H9 (cell line): ENCODE data around the gene MICALL2. TPM values are rescaled to one million over a fixed set of nuclear protein-coding genes. Genes with fewer than 3 reads are reported as not detected.

Source experiments
- DNase-seq: peaks from one replicate; pipeline ENCODE4 v3.0.0-alpha.2; 2017
- H2AFZ ChIP-seq: one replicate; pipeline ENCODE4 v1.6.1; 2013; ENCODE audit warnings: mild to moderate bottlenecking, low read length, control low read depth, moderate library complexity
- H2AK5ac ChIP-seq: 2 replicates; pipeline ENCODE4 v1.6.1; 2013; ENCODE audit warnings: low read length, control low read depth, mixed read lengths; ENCODE audit not compliant: insufficient read length
- H2BK120ac ChIP-seq: one replicate; pipeline ENCODE4 v1.6.1; 2013; ENCODE audit warnings: low read depth, mild to moderate bottlenecking, low read length, control low read depth, inconsistent platforms; ENCODE audit not compliant: poor library complexity, severe bottlenecking
- H2BK12ac ChIP-seq: 2 replicates; pipeline ENCODE4 v1.6.1; 2013; ENCODE audit warnings: low read length, control low read depth, mixed read lengths, low read depth; ENCODE audit not compliant: insufficient read length
- H2BK15ac ChIP-seq: 2 replicates; pipeline ENCODE4 v1.6.1; 2013; ENCODE audit warnings: low read depth, low read length, control low read depth
- H2BK20ac ChIP-seq: one replicate; pipeline ENCODE4 v1.6.1; 2013; ENCODE audit warnings: low read depth, mild to moderate bottlenecking, low read length, control low read depth, inconsistent platforms; ENCODE audit not compliant: poor library complexity, severe bottlenecking
- H2BK5ac ChIP-seq: 2 replicates; pipeline ENCODE4 v1.6.1; 2013; ENCODE audit warnings: low read length, control low read depth, mixed read lengths; ENCODE audit not compliant: insufficient read length
- H3K14ac ChIP-seq: 2 replicates; pipeline ENCODE4 v1.6.1; 2013; ENCODE audit warnings: low read length, control low read depth; ENCODE audit not compliant: insufficient read depth
- H3K18ac ChIP-seq: 2 replicates; pipeline ENCODE4 v1.6.1; 2013; ENCODE audit warnings: low read depth, mild to moderate bottlenecking, mixed read lengths, low read length, control low read depth; ENCODE audit not compliant: insufficient read length
- H3K23ac ChIP-seq: 2 replicates; pipeline ENCODE4 v1.6.1; 2013; ENCODE audit warnings: low read length, control low read depth, mixed read lengths, low read depth; ENCODE audit not compliant: insufficient read length
- H3K23me2 ChIP-seq: 2 replicates; pipeline ENCODE4 v1.6.1; 2013; ENCODE audit warnings: low read depth, mild to moderate bottlenecking, mixed read lengths, low read length, control low read depth; ENCODE audit not compliant: insufficient read length, poor library complexity, severe bottlenecking
- H3K27ac ChIP-seq: 2 replicates; pipeline ENCODE4 v1.5.1; 2013; ENCODE audit warnings: low read length, control low read depth, mixed read lengths, low read depth; ENCODE audit not compliant: insufficient read length
- H3K27me3 ChIP-seq: 2 replicates; pipeline ENCODE4 v1.6.1; 2013; ENCODE audit warnings: low read length, control low read depth, inconsistent platforms; ENCODE audit not compliant: insufficient read depth
- H3K4ac ChIP-seq: 2 replicates; pipeline ENCODE4 v1.6.1; 2013; ENCODE audit warnings: low read depth, mild to moderate bottlenecking, control low read depth, inconsistent platforms, low read length, moderate library complexity
- H3K4me1 ChIP-seq: 2 replicates; pipeline ENCODE4 v1.6.1; 2013; ENCODE audit warnings: low read length, control low read depth, inconsistent platforms; ENCODE audit not compliant: insufficient read depth
- H3K4me2 ChIP-seq: 2 replicates; pipeline ENCODE4 v1.6.1; 2013; ENCODE audit warnings: low read length, control low read depth, mixed read lengths; ENCODE audit not compliant: insufficient read length, insufficient read depth
- H3K56ac ChIP-seq: 2 replicates; pipeline ENCODE4 v1.6.1; 2013; ENCODE audit warnings: low read depth, mild to moderate bottlenecking, mixed read lengths, low read length, control low read depth; ENCODE audit not compliant: insufficient read length
- H3K79me1 ChIP-seq: 2 replicates; pipeline ENCODE4 v1.6.1; 2013; ENCODE audit warnings: low read depth, mild to moderate bottlenecking, moderate library complexity, low read length, control low read depth, inconsistent platforms; ENCODE audit not compliant: insufficient read depth, poor library complexity, severe bottlenecking
- H3K79me2 ChIP-seq: 2 replicates; pipeline ENCODE4 v1.6.1; 2013; ENCODE audit warnings: low read length, control low read depth, inconsistent platforms; ENCODE audit not compliant: insufficient read depth
- H3K9ac ChIP-seq: 2 replicates; pipeline ENCODE4 v1.6.1; 2013; ENCODE audit warnings: low read length, control low read depth, mixed read lengths; ENCODE audit not compliant: insufficient read length; ENCODE audit errors: extremely low read depth
- H3K9me3 ChIP-seq: one replicate; pipeline ENCODE4 v1.6.1; 2013; ENCODE audit warnings: low read depth, low read length, inconsistent platforms; ENCODE audit not compliant: control insufficient read depth
- H3T11ph ChIP-seq: one replicate; pipeline ENCODE4 v1.6.1; 2013; ENCODE audit warnings: mild to moderate bottlenecking, low read length, control low read depth, inconsistent platforms
- H4K20me1 ChIP-seq: one replicate; pipeline ENCODE4 v1.6.1; 2013; ENCODE audit not compliant: control insufficient read depth, insufficient read length, insufficient read depth
- H4K5ac ChIP-seq: 2 replicates; pipeline ENCODE4 v1.6.1; 2013; ENCODE audit warnings: low read depth, mild to moderate bottlenecking, mixed read lengths, low read length, control low read depth; ENCODE audit not compliant: insufficient read length
- H4K8ac ChIP-seq: replicated peaks from 2 replicates; pipeline ENCODE4 v1.6.1; 2013; ENCODE audit warnings: low read length, control low read depth, mixed read lengths, low read depth; ENCODE audit not compliant: insufficient read length
- H4K91ac ChIP-seq: 2 replicates; pipeline ENCODE4 v1.6.1; 2013; ENCODE audit warnings: low read depth, mild to moderate bottlenecking, moderate library complexity, mixed read lengths, low read length, control low read depth; ENCODE audit not compliant: insufficient read length
- H3K27ac Mint-ChIP-seq, 3 experiments: 2 replicates in 2 of 3; 3 replicates in 1 of 3; pipeline ENCODE4 v1.8.0; 2020 to 2021; ENCODE audit warnings: mixed read lengths in 3 of 3, mild to moderate bottlenecking in 1 of 3, moderate library complexity in 1 of 3
- H3K27me3 Mint-ChIP-seq: 2 replicates; pipeline ENCODE4 v1.8.0; 2021; ENCODE audit warnings: low read depth, mild to moderate bottlenecking, moderate library complexity, mixed read lengths
- H3K36me3 Mint-ChIP-seq, 3 experiments: 2 replicates in 2 of 3; 3 replicates in 1 of 3; pipeline ENCODE4 v1.8.0; 2020 to 2021; ENCODE audit warnings: low read depth in 3 of 3, mixed read lengths in 3 of 3; ENCODE audit not compliant: insufficient read depth in 1 of 3
- H3K4me1 Mint-ChIP-seq, 2 experiments: 2 replicates each; pipeline ENCODE4 v1.8.0; 2020; ENCODE audit warnings: mixed read lengths in 2 of 2
- H3K4me3 Mint-ChIP-seq, 2 experiments: 2 replicates in 1 of 2; 3 replicates in 1 of 2; pipeline ENCODE4 v1.8.0; 2020 to 2021; ENCODE audit warnings: mild to moderate bottlenecking in 2 of 2, mixed read lengths in 2 of 2, moderate library complexity in 1 of 2
- H3K9me3 Mint-ChIP-seq, 2 experiments: 2 replicates in 1 of 2; 3 replicates in 1 of 2; pipeline ENCODE4 v1.8.0; 2020; ENCODE audit warnings: mild to moderate bottlenecking in 2 of 2, mixed read lengths in 2 of 2, moderate library complexity in 1 of 2
- WGBS: extraction: QIAGEN DNeasy Blood & Tissue Kit; methylation state at CpG from one replicate; pipeline ENCODE4 v1.1.7; 2013; ENCODE audit warnings: missing lambda C conversion rate, low lambda C conversion rate, mixed read lengths; ENCODE audit not compliant: insufficient read length; ENCODE audit errors: extremely low coverage; 5-methylcytosine and 5-hydroxymethylcytosine counted together
- total RNA-seq: library from RNA; stranded (reverse); gene quantifications from 2 replicates; pipeline ENCODE4 v1.2.1, GENCODE V29; 2021
- TF ChIP-seq, protein P1 (sequence below): fragments of 200-600 bp; sonication (generic); conservative IDR thresholded peaks from 3 replicates; pipeline ENCODE4 v1.8.0; 2021; ENCODE audit warnings: antibody characterized with exemption, mild to moderate bottlenecking

The MICALL2 gene
- total RNA-seq, 1 experiment from 2014 or later, result 7.1 TPM

GRCh38 chr7:1394371-1394770, 64.9 kb downstream of the MICALL2 start:
- H2AFZ ChIP-seq, result no peak overlapping the region
- H4K91ac ChIP-seq, result no peak overlapping the region
- Mint-ChIP-seq H3K36me3 (no peaks in the 10 kb centered on the region; a peak in 1 of 7 replicates), H3K9me3 (peaks cover 8 to 10% of the 10 kb centered on the region in 2 experiments), H3K27ac (no peak overlapping the region), H3K4me1 (no peaks in the 10 kb centered on the region), H3K4me3 (no peak overlapping the region), H3K27me3 (peaks cover 63% of the 10 kb centered on the region)
- H4K5ac ChIP-seq, result no peak overlapping the region
- TF ChIP-seq, protein P1, sequence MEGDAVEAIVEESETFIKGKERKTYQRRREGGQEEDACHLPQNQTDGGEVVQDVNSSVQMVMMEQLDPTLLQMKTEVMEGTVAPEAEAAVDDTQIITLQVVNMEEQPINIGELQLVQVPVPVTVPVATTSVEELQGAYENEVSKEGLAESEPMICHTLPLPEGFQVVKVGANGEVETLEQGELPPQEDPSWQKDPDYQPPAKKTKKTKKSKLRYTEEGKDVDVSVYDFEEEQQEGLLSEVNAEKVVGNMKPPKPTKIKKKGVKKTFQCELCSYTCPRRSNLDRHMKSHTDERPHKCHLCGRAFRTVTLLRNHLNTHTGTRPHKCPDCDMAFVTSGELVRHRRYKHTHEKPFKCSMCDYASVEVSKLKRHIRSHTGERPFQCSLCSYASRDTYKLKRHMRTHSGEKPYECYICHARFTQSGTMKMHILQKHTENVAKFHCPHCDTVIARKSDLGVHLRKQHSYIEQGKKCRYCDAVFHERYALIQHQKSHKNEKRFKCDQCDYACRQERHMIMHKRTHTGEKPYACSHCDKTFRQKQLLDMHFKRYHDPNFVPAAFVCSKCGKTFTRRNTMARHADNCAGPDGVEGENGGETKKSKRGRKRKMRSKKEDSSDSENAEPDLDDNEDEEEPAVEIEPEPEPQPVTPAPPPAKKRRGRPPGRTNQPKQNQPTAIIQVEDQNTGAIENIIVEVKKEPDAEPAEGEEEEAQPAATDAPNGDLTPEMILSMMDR, result no peak
- no peak overlapping the region for H3K14ac ChIP-seq
- no peak overlapping the region for H3K27ac ChIP-seq
- no peak overlapping the region for H4K8ac ChIP-seq
- no peaks in the 10 kb centered on the region for H3K9me3 ChIP-seq
- no peak overlapping the region for H2BK15ac ChIP-seq
- H2BK120ac ChIP-seq, result no peak overlapping the region
- no peak overlapping the region for H2BK20ac ChIP-seq
- H3K79me1 ChIP-seq, result no peaks in the 10 kb centered on the region
- H2BK12ac ChIP-seq, result no peak overlapping the region
- no CpG with 5 or more reads among the region's 4 CpGs for WGBS
- no peak overlapping the region for H3K56ac ChIP-seq
- H4K20me1 ChIP-seq, result no peaks in the 10 kb centered on the region
- H3K27me3 ChIP-seq, result no peaks in the 10 kb centered on the region
- no peak overlapping the region for H3K18ac ChIP-seq
- H3K4me1 ChIP-seq, result no peaks in the 10 kb centered on the region
- no peak overlapping the region for H3K4me2 ChIP-seq
- no peak overlapping the region for H3T11ph ChIP-seq
- H3K9ac ChIP-seq, result no peak overlapping the region
- H2AK5ac ChIP-seq, result no peak overlapping the region
- no peak overlapping the region for H3K23ac ChIP-seq
- H3K4ac ChIP-seq, result no peak overlapping the region
- no peaks in the 10 kb centered on the region for H3K23me2 ChIP-seq
- no peak overlapping the region for H2BK5ac ChIP-seq
- H3K79me2 ChIP-seq, result no peaks in the 10 kb centered on the region
- DNase-seq, result no peak
